Ovary (tissue), 9 donors: ENCODE results near the gene TSPAN32. TPM values are rescaled to one million over a fixed set of nuclear protein-coding genes. Genes with fewer than 3 reads are reported as not detected.
A peak's percentile ranks its signal among the peaks of the same experiment; 100 is the strongest.
"Not testable (repeated sequence)": the region's sequence is repeated elsewhere in the genome, so short reads cannot be mapped to it uniquely, and the experiment has no call there.

ENCODE experiments used
- DNase-seq, 5 donors: peaks; one replicate each; pipeline ENCODE4 v3.0.0-alpha.2; 2019 to 2020
- H3K27ac ChIP-seq, 2 donors: fragments of 200-600 bp; one replicate each; pipeline versions ENCODE4 v1.5.1 to v1.8.0; 2019 to 2022
- H3K27me3 ChIP-seq: fragments of 200-600 bp; one replicate; pipeline ENCODE4 v1.8.0; 2022
- H3K36me3 ChIP-seq: fragments of 200-600 bp; sonication (generic); one replicate; pipeline ENCODE4 v1.5.1; 2019
- H3K4me1 ChIP-seq: one replicate; pipeline ENCODE4 v1.8.1; 2013; ENCODE audit warnings: mild to moderate bottlenecking, moderate library complexity; ENCODE audit not compliant: insufficient read depth
- H3K4me3 ChIP-seq: fragments of 200-600 bp; sonication (generic); one replicate; pipeline ENCODE4 v1.5.1; 2017
- H3K9me3 ChIP-seq, 2 donors: fragments of 200-600 bp in 1 of 2; sonication (generic) in 1 of 2; one replicate each; pipeline versions ENCODE4 v1.5.1 to v1.8.1; 2013 to 2019; ENCODE audit warnings: mild to moderate bottlenecking in 1 of 2, moderate library complexity in 1 of 2
- EP300 ChIP-seq: sonication (generic); formaldehyde crosslinking; IDR thresholded peaks from one replicate; pipeline ENCODE4 v1.6.1; 2017; ENCODE audit warnings: antibody characterized with exemption
- POLR2A ChIP-seq: fragments of 450-650 bp; IDR thresholded peaks from one replicate; pipeline ENCODE4 v1.6.1; 2017; ENCODE audit warnings: antibody characterized with exemption, mild to moderate bottlenecking, moderate library complexity
- WGBS, 3 donors: extraction: QIAGEN DNeasy Blood & Tissue Kit in 1 of 3; methylation state at CpG; one replicate each; pipeline versions ENCODE4 v1.1.5 to v1.1.7; 2013 to 2017; 5-methylcytosine and 5-hydroxymethylcytosine counted together
- intact Hi-C, 4 donors: fragments of 100-400 bp; cut with DNase I; formaldehyde crosslinking; loops; one replicate each; pipeline versions ENCODE4 v1.11.0 to v1.15.1; 2022 to 2023
- polyA plus RNA-seq, 2 donors: library from polyadenylated mRNA; stranded (reverse); fragments of 200-250 nt in 1 of 2; fragments of 350-450 nt in 1 of 2; fragmentation: Illumina TruSeq in 1 of 2; extraction: RNeasy Lipid Tissue Mini Kit (QIAGEN cat#74804) in 1 of 2; gene quantifications; one replicate each; pipeline ENCODE4 v1.2.3, GENCODE V29; 2013 to 2014
- total RNA-seq, 7 donors: library from RNA; depleted of rRNA in 2 of 7; stranded (reverse); fragments of >200 nt in 2 of 7; fragmentation: NEBNext Ultra II Directional in 3 of 7; extraction: Animal tissue kit (Norgen Biotek cat#: 25700) in 3 of 7; gene quantifications; one replicate each; pipeline versions ENCODE4 v1.1.0 to v1.2.4, GENCODE V29; 2016 to 2023
- TF ChIP-seq, protein P1 (sequence below), 3 donors: fragments of 450-650 bp in 2 of 3; fragments of 200-600 bp in 1 of 3; IDR thresholded peaks; one replicate each; pipeline versions ENCODE4 v1.5.1 to v1.8.0; 2016 to 2022; ENCODE audit warnings: antibody characterized with exemption in 3 of 3, mild to moderate bottlenecking in 1 of 3
- donor health status: DM: no; HTN: no; CAD: no; lungs with moderate emphysema.
- donor health status: DM: no; HTN: no; CAD: no.
- donor health status: Bipolar disorder and iron deficiency.
- donor health status: DM: yes; HTN: yes; CAD: no.
- donor health status: DM: no; HTN: no; CAD: no.
- donor health status: DM: yes; HTN: yes; CAD: no.

TSPAN32 gene
- total and polyA plus RNA-seq, 9 donors: 0.63 to 3.9 (median 1.3) TPM; not detected in 2

DNA sequence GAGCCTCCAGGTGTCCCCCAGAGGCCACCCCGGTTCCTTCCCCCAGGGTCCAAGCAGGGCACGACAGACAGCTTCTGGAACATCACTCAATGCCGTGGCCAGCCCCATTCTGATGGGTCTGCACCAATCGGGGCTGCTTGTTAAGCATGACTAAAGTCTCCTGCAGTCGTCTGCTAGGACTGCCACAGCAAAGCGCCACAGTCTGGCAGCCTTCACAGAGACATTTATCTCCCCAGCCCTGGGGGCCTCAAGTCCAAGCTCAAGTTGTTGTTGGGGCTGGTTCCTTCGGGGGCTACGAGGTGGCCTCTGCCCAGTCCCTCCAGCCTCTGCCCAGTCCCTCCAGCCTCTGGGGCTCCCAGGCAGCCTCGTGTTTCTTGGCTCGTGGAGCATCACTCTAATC lies 61.3 kb downstream of the TSPAN32 start:
- no peak for DNase-seq

DNA sequence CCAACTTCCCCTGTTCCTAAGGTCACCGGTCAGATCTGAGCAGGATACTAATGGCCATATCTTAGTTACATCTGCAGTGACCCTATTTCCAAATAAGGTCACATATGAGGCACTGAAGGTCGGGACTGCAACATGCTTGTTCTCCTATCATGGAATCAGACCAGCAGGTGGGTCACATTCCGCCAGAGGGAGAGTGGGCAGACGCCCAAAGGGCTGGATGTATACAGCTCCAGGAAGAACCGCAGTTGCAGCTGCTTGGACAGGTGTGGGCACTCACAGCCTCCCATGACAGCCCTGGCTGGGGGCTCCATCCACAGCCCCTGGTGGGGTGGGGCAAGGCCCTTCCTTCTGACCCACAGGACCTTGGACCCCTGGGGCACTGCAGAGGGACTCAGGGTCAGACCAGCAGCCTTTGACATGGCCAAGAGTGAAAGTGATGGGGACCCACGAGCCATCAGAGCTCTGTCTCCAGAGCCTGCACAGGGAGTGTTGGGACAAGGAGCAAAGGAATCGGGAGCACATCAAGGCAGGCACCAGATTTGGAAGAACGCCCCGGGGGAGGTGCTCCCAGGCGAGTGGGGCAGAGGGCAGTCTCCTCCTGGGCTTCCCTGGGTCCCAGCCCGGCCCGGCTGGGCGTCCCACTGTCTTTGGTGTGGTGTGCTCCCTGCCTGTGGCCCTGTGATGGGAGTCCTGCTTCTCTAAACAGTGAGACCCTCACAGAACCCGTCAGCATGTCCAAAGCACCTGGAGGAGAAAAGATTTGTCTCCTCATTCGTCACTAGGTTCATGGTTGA lies 62.0 kb downstream of the TSPAN32 start:
- 87 to 93% (median 92%) methylated on average over 15 of the region's 15 CpGs for WGBS, 3 donors
- DNase-seq: no peak
- TF ChIP-seq, protein P1, sequence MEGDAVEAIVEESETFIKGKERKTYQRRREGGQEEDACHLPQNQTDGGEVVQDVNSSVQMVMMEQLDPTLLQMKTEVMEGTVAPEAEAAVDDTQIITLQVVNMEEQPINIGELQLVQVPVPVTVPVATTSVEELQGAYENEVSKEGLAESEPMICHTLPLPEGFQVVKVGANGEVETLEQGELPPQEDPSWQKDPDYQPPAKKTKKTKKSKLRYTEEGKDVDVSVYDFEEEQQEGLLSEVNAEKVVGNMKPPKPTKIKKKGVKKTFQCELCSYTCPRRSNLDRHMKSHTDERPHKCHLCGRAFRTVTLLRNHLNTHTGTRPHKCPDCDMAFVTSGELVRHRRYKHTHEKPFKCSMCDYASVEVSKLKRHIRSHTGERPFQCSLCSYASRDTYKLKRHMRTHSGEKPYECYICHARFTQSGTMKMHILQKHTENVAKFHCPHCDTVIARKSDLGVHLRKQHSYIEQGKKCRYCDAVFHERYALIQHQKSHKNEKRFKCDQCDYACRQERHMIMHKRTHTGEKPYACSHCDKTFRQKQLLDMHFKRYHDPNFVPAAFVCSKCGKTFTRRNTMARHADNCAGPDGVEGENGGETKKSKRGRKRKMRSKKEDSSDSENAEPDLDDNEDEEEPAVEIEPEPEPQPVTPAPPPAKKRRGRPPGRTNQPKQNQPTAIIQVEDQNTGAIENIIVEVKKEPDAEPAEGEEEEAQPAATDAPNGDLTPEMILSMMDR (IDR thresholded peaks at IDR 0.05): no peak
- no peak for TF ChIP-seq POLR2A
- Histone ChIP-seq H3K9me3 (no peaks in the 10 kb centered on the region), H3K36me3 (no peaks in the 10 kb centered on the region), H3K4me1 (no peaks in the 10 kb centered on the region), H3K27me3 (no peaks in the 10 kb centered on the region), H3K27ac (no peak overlapping the region), H3K4me3 (no peak overlapping the region)
- intact Hi-C loops: no loop called here

More for the DNA sequence above, 61.3 kb downstream of the TSPAN32 start:
- intact Hi-C loops: no loop called here
- no peak overlapping the region for H3K27ac ChIP-seq
- H3K4me1 ChIP-seq: no peaks in the 10 kb centered on the region
- WGBS, 3 donors: 89 to 93% (median 90%) methylated on average over 10 of the region's 10 CpGs
- TF ChIP-seq POLR2A (no peak), EP300 (no peak)
- TF ChIP-seq, protein P1 (IDR thresholded peaks at IDR 0.05): no peak
- no peaks in the 10 kb centered on the region for H3K9me3 ChIP-seq
- no peaks in the 10 kb centered on the region for H3K27me3 ChIP-seq
- no peaks in the 10 kb centered on the region for H3K36me3 ChIP-seq
- no peak overlapping the region for H3K4me3 ChIP-seq

DNA sequence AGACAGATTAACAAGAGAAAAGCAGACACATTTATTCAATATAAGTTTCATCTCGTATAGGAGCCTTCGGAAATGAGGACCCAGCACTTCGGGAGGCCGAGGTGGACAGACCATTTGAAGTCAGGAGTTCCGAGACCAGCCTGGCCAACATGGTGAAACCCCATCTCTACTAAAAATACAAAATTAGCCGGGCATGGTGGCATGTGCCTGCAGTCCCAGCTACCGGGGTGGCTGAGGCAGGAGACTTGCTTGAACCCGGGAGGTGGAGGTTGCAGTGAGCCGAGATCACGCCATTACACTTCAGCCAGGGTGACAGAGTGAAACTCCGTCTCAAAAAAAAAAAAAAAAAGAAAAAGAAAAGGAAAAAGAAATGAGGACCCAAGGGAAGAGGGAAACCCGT lies 62.6 kb downstream of the TSPAN32 start:
- H3K27me3 ChIP-seq, H3K4me1 ChIP-seq, DNase-seq, H3K36me3 ChIP-seq, H3K27ac ChIP-seq, intact Hi-C loops, H3K4me3 ChIP-seq, H3K9me3 ChIP-seq: not testable (repeated sequence)
- 95 to 97% (median 96%) methylated on average over 12 of the region's 12 CpGs for WGBS, 3 donors

DNA sequence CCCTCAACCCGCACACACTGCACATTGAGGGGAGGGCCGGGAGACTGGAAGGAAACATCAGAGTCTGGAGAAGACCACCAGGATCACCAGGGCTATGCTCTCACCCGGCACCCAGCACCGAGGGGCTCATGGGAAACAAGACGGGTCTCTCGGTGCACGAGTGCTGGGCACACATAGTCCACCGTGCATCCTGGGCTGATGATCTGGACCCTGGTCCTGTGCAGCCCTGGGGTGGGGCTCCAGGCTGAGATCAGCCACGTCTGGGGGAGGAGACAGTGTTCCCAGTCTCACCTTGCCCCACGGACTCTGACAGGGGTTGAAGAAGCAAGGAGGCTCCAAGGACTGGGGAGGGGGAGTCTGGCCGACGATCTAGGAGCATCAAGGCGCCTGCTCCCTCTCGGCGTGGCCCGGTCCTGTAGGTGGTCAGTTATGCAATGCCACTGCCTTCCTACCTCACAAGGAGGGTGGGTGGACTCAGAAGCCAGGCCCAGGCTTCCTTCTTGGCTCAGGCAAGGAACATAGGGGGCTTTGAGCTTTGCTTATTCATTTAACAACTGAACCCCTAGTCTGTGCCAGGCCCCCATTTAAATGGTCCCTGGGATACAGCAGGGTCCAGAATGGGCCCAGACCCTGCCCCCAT lies 63.9 kb downstream of the TSPAN32 start:
- intact Hi-C loops: no loop called here
- no peak for DNase-seq
- H3K4me3 ChIP-seq: no peak overlapping the region
- WGBS, 3 donors: 89 to 92% (median 90%) methylated on average over 16 of the region's 16 CpGs
- no peaks in the 10 kb centered on the region for H3K27me3 ChIP-seq
- no peak overlapping the region for H3K27ac ChIP-seq
- no peaks in the 10 kb centered on the region for H3K9me3 ChIP-seq
- TF ChIP-seq POLR2A (no peak), EP300 (no peak)
- TF ChIP-seq, protein P1 (IDR thresholded peaks at IDR 0.05): no peak
- H3K36me3 ChIP-seq: no peaks in the 10 kb centered on the region
- H3K4me1 ChIP-seq: no peaks in the 10 kb centered on the region

DNA sequence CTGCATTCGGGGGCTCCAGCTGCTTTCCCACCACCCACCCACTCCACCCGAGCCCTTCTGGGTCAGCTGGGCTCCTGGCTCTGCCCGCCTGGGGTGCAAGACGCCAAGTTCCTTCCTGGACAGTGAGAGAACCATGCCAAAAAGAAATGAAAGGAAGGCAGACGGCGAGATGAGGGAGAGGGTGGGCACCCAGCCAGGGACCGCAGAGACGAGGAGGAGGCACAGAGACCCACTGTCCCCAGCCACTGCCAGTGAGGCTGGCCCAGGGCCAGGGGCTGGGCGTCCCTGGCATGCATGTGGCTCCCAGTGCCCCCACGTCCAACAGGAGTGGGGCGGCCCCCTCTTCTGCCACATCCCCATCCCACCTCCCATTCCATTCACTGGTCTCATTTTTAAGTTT lies 64.5 kb downstream of the TSPAN32 start:
- intact Hi-C loops: no loop called here
- Histone ChIP-seq H3K4me3 (no peak overlapping the region), H3K27me3 (no peaks in the 10 kb centered on the region), H3K4me1 (no peaks in the 10 kb centered on the region), H3K9me3 (no peaks in the 10 kb centered on the region), H3K36me3 (no peaks in the 10 kb centered on the region), H3K27ac (no peak overlapping the region)
- no peak for TF ChIP-seq EP300
- DNase-seq: peak in 1 of 5 donors; percentile 56
- WGBS, 3 donors: 48 to 59% (median 56%) methylated on average over 11 of the region's 11 CpGs
